Right ventricle myocardium superior (tissue), 1 donor: Measurements from ENCODE around the gene STARD7. TPM values are rescaled to one million over a fixed set of nuclear protein-coding genes. Genes with fewer than 3 reads are reported as not detected.
"Not testable (repeated sequence)": the region's sequence is repeated elsewhere in the genome, so short reads cannot be mapped to it uniquely, and the experiment has no call there.

Source experiments
- ATAC-seq: fragments of 200-7000 bp; cut with Tn5 transposase; one replicate; pipeline ENCODE4 v1.9.1; 2020; ENCODE audit warnings: mild to moderate bottlenecking; ENCODE audit not compliant: poor library complexity
- DNase-seq: peaks from one replicate; pipeline ENCODE4 v3.0.0-alpha.2; 2020
- intact Hi-C: fragments of 100-400 bp; cut with DNase I; formaldehyde crosslinking; loops from one replicate; pipeline ENCODE4 v1.11.2; 2022
- total RNA-seq: library from RNA; stranded (reverse); fragmentation: NEBNext Ultra II Directional; extraction: Animal tissue kit (Norgen Biotek cat#: 25700); gene quantifications from one replicate; pipeline ENCODE4 v1.2.1, GENCODE V29; 2021
- donor health status: DM: no; HTN: yes; CAD: no; lungs with severe emphysema.

Gene STARD7
- total RNA-seq, 1 donor from 2014 or later: 179 TPM

GRCh38 chr2:96145036-96145847 is 63.4 kb downstream of the STARD7 start, which contains the start of gene DUSP2:
TSS of gene DUSP2 (minus strand) at chr2:96145440. CDS start at chr2:96145354, 86 bp downstream.
- intact Hi-C loops: loop anchor here (10.0 kb wide), 1 partner anchor 120 kb away; the partner anchor contains the start of genes CIAO1 and TMEM127
- ATAC-seq (peak; percentile 94), DNase-seq (peak; percentile 86)

- DNase-seq: no peak
- no peak for ATAC-seq
- intact Hi-C loops: loop anchor here (10.0 kb wide), 1 partner anchor 120 kb away; the partner anchor contains the start of genes CIAO1 and TMEM127
Observed at GRCh38 chr2:96144481-96145035, 64.1 kb downstream of the STARD7 start.

- peak; percentile 31 for DNase-seq
- no peak for ATAC-seq
- intact Hi-C loops: loop anchor here (10.0 kb wide), 1 partner anchor 121 kb away; the partner anchor contains the start of genes CIAO1 and TMEM127
Observed at GRCh38 chr2:96143848-96144480, 64.7 kb downstream of the STARD7 start.

GRCh38 chr2:96143231-96143847 is 65.3 kb downstream of the STARD7 start:
- peak; percentile 30 for DNase-seq

GRCh38 chr2:96142217-96143113 is 66.2 kb downstream of the STARD7 start:
- ATAC-seq (no peak), DNase-seq (peak; percentile 40)
- intact Hi-C loops: loop anchor here (10.0 kb wide), 1 partner anchor 122 kb away; the partner anchor contains the start of genes CIAO1 and TMEM127

More at GRCh38 chr2:96143231-96143847, 65.3 kb downstream of the STARD7 start:
- no peak for ATAC-seq
- intact Hi-C loops: loop anchor here (10.0 kb wide), 1 partner anchor 121 kb away; the partner anchor contains the start of genes CIAO1 and TMEM127

- intact Hi-C loops: loop anchor here (10.0 kb wide), 1 partner anchor 123 kb away; the partner anchor contains the start of genes CIAO1 and TMEM127
- not testable (repeated sequence) for ATAC-seq, DNase-seq
Observed at GRCh38 chr2:96141624-96141967, 67.0 kb downstream of the STARD7 start.

- peak; percentile 24 for DNase-seq
- no peak for ATAC-seq
Observed at GRCh38 chr2:96140941-96141623, 67.5 kb downstream of the STARD7 start.

GRCh38 chr2:96139181-96139758 is 69.4 kb downstream of the STARD7 start:
- ATAC-seq (no peak), DNase-seq (peak; percentile 11)
- intact Hi-C loops: loop anchor here (5.0 kb wide), 1 partner anchor 368 kb away; the partner anchor contains the start of gene NEURL3

More at GRCh38 chr2:96140941-96141623, 67.5 kb downstream of the STARD7 start:
- intact Hi-C loops: loop anchor here (10.0 kb wide), 1 partner anchor 124 kb away; the partner anchor contains the start of genes CIAO1 and TMEM127

GRCh38 chr2:96138179-96139145 is 70.2 kb downstream of the STARD7 start, which contains the start of gene ASTL:
TSS of gene ASTL (minus strand) at chr2:96138502. CDS start at chr2:96138436, 66 bp downstream.
- peak; percentile 84 for ATAC-seq
- DNase-seq: peak; percentile 47
- intact Hi-C loops: loop anchor here (5.0 kb wide), 1 partner anchor 369 kb away; the partner anchor contains the start of gene NEURL3

- intact Hi-C loops: loop anchor here (5.0 kb wide), 1 partner anchor 370 kb away; the partner anchor contains the start of gene NEURL3
- DNase-seq (peak; percentile 18), ATAC-seq (no peak)
Observed at GRCh38 chr2:96137321-96138178, 71.1 kb downstream of the STARD7 start.

GRCh38 chr2:96136129-96136720 is 72.4 kb downstream of the STARD7 start:
- no peak for ATAC-seq
- no peak for DNase-seq
- intact Hi-C loops: loop anchor here (5.0 kb wide), 1 partner anchor 371 kb away; the partner anchor contains the start of gene NEURL3

- no peak for DNase-seq
- no peak for ATAC-seq
- intact Hi-C loops: loop anchor here (5.0 kb wide), 1 partner anchor 372 kb away; the partner anchor contains the start of gene NEURL3
Observed at GRCh38 chr2:96135621-96136020, 73.0 kb downstream of the STARD7 start.

- intact Hi-C loops: loop anchor here (5.0 kb wide), 1 partner anchor 372 kb away; the partner anchor contains the start of gene NEURL3
- no peak for DNase-seq
- no peak for ATAC-seq
Observed at GRCh38 chr2:96135171-96135570, 73.5 kb downstream of the STARD7 start.
